GM15510 (cell line): ENCODE measurements around the gene NR0B1.

Experiments used
- POLR2A ChIP-seq: IDR thresholded peaks from 3 replicates; pipeline ENCODE4 v1.6.1; 2011; ENCODE audit warnings: borderline replicate concordance; ENCODE audit not compliant: insufficient read length; ENCODE audit errors: extremely low read depth

NR0B1 gene

DNA sequence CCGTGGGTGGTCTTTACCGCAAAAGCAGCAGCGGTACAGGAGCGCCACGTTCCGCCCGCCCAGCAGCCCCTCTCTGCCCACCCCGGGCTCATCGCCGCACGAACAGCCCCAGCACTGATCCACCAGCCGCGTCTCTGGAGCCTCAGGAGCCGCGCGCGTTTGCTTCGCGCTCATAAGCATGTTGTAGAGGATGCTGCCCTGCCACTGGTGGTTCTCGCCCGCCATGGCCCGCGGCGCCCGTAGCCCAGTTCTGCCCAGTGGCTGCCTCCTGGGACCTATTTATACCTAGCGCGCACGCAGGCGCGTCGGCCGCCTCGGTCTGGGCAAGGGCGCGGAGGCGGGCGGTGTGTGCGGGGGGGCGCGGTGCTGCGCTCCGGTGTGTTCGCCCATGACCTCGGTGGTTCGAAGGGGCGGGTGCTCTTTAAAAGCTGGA, at the start of gene NR0B1:
Gene NR0B1, minus strand, starts transcription at position 252 of the 433 bp plus-strand sequence. Its CDS starts 27 bp downstream, at position 225.
- no peak for TF ChIP-seq POLR2A

DNA sequence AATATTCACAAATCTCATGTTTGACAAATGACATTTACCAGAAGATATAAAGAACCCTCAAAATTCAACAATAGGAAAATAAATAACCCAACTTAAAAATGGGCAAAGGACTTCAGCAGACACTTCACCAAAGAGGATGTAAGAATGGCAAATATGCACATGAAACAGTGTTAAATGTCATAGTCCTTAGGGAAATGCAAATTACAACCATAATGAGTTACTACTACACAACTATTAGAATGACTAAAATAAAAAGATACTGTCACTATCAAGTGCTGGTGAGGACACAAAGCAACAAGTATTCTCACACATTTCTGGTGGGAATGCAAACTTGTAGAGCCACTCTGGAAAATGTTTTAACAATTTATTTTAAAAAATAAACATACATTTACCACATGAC, 40.8 kb upstream of the NR0B1 start:
- no peak for TF ChIP-seq POLR2A

GRCh38 chrX:30343206-30343605, 34.0 kb upstream of the NR0B1 start:
- TF ChIP-seq POLR2A: no peak

- TF ChIP-seq POLR2A: no peak
Measured at GRCh38 chrX:30340753-30341152, 31.6 kb upstream of the NR0B1 start.

- no peak for TF ChIP-seq POLR2A
Measured at GRCh38 chrX:30327762-30328161, 18.6 kb upstream of the NR0B1 start.

DNA sequence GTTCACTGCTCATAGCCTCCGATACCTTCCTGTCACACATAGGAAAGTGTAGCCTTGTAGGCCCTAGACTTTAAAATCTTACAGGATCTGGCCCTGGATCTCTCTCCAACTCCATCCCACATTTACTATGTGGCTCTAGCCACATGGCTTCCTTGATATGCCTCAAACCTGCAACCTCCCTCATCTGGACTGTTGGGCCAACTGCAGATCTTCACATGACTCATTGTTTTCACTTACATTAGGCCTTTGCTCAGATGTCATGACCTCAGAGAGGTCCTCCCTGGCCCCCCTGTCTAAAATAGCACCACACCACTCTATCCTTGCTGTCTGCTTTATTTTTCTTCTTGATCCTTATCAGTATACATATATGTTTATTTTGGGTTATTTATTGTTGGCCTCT, 8.1 kb upstream of the NR0B1 start:
- TF ChIP-seq POLR2A: no peak

GRCh38 chrX:30313322-30313721, 4.1 kb upstream of the NR0B1 start:
- no peak for TF ChIP-seq POLR2A

DNA sequence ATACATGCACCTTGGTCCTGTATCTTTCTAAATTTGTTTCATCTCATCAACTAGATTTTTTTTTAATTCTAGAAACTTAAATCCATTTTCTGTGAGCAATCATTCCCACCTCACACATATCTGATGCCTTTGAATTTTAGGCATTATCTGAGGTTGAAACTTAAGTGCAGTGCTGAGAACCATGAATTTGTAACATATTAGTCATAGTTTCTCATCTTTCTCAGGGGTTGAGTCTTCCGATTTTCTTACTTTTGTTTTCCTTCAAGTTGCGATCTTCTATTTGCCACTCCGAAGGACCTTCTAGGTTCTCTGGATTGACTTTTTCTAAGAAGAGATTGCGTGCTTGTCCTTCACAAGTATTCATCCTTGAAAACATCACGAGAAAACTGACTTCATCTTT, 3.7 kb upstream of the NR0B1 start:
- no peak for TF ChIP-seq POLR2A

DNA sequence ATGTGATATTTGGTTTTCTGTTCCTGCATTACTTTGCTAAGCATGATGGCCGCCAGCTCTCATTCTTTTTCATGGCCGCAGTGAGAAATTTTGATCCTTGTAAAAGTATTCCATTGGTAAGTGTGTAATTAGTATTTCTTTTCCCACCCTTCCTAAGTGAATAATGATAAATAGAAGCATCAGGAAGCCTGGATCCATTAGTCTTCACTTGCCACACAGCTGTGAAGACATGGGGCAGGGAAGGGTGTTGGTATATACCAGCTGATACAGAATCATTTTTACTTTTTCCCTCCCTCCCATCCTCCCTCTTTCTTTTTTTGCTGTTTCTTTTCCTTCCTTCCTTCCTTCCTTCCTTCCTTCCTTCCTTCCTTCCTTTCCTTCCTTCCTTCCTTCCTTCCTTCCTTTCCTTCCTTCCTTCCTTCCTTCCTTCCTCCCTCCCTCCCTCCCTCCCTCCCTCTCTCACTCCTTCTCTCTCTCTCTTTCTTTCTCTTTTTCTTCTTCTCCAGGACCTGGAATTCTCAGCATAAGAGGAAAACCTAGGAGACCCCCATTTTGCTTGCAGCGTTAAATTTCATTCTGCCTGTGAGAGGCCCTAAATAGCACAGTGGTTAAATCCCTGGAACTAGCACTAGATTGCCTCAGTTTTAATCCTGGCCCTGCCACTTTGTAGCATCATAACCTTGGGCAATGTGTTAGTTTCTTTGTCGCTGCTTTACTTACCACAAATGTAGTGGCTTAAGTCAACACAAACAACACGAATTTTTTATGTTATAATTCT, 1.4 kb upstream of the NR0B1 start:
- no peak for TF ChIP-seq POLR2A

GRCh38 chrX:30308263-30309138, 689 bp downstream of the NR0B1 start:
- TF ChIP-seq POLR2A: no peak

- no peak for TF ChIP-seq POLR2A
Measured at GRCh38 chrX:30307466-30307865, 1.7 kb downstream of the NR0B1 start.

DNA sequence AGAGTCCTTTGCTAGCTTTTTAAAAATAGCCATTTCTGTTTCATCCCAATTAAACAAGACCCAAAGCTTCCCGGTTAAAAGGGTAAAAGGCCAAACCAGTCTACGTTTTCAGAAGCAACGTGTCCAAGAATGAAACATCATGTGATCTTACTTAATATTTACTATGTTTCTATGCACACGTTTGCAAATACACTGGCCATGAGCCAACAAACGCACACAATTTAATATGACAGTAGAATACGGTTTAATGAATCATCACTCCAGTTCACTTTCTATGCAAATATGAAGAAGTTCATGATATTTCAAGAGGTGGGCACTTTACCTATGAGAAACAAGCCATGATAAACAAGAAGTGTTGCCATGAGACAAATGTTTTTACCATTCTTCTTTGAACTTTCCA, 4.3 kb downstream of the NR0B1 start:
- TF ChIP-seq POLR2A: no peak

GRCh38 chrX:30302956-30303355, 6.2 kb downstream of the NR0B1 start:
- TF ChIP-seq POLR2A: no peak

GRCh38 chrX:30301963-30302362, 7.2 kb downstream of the NR0B1 start:
- TF ChIP-seq POLR2A: no peak

DNA sequence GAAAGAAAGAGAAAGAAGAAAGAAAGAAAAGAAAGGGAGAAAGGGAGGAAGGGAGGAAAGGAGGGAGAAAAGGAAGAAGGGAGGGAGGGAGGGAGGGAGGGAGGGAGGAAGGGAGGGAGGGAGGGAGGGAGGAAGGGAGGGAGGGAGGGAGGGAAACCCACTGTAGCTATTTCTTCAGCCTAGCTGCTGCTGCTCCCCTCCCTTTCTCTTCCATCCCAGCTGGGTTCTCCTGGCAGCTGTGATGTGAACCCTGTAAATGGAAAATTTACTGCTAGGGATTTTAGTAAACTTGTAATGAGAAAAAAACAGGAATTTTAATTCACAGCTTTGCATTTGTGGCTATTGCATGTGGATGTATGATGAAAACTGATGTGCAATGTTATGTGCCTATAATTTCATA, 8.0 kb downstream of the NR0B1 start:
- no peak for TF ChIP-seq POLR2A
